ENCODE results near the gene PCSK9.
"Not testable (repeated sequence)": the region's sequence is repeated elsewhere in the genome, so short reads cannot be mapped to it uniquely, and the experiment has no call there.

The PCSK9 gene

GRCh38 chr1:55103891-55104290, 64.5 kb downstream of the PCSK9 start:
- in situ Hi-C loops (cut with MboI; ENCODE audit: low sequenced_read_pairs, unreplicated experiment), result no loop called here
- no peak for DNase-seq (ENCODE audit: low spot score)
- no peak for TF ChIP-seq CTCF (IDR thresholded peaks at IDR 0.05; ENCODE audit: borderline replicate concordance, control extremely low read depth, extremely low read depth, insufficient read depth, missing control alignments)

- DNase-seq (ENCODE audit: low spot score), result no peak
- TF ChIP-seq CTCF (IDR thresholded peaks at IDR 0.05; ENCODE audit: borderline replicate concordance, control extremely low read depth, extremely low read depth, insufficient read depth, missing control alignments), result no peak
- in situ Hi-C loops (cut with MboI; ENCODE audit: low sequenced_read_pairs, unreplicated experiment), result no loop called here
These were observed 67.8 kb downstream of the PCSK9 start for GRCh38 chr1:55107101-55107500.

- DNase-seq (ENCODE audit: low spot score); in situ Hi-C loops (cut with MboI; ENCODE audit: low sequenced_read_pairs, unreplicated experiment): not testable (repeated sequence)
These were observed 69.7 kb downstream of the PCSK9 start for GRCh38 chr1:55109005-55109404.
